Liver (tissue), 9 donors: ENCODE results near the gene CEMIP. TPM values are rescaled to one million over a fixed set of nuclear protein-coding genes. Genes with fewer than 3 reads are reported as not detected.

Source experiments
- DNase-seq: peaks from one replicate; pipeline ENCODE4 v3.0.0-alpha.2; 2017; ENCODE audit warnings: low spot score
- H3K27ac ChIP-seq, 2 donors: one replicate each; pipeline ENCODE4 v1.7.0; 2013; ENCODE audit warnings: inconsistent platforms in 2 of 2, low read length in 2 of 2, control low read depth in 1 of 2, low read depth in 1 of 2, mild to moderate bottlenecking in 1 of 2
- H3K27me3 ChIP-seq, 4 donors: one replicate each; pipeline versions ENCODE4 v1.6.1 to v1.7.0; 2013; ENCODE audit warnings: low read length in 3 of 4, inconsistent platforms in 1 of 4, mild to moderate bottlenecking in 1 of 4, moderate library complexity in 1 of 4; ENCODE audit not compliant: control insufficient read depth in 4 of 4, insufficient read depth in 4 of 4
- H3K36me3 ChIP-seq, 4 donors: one replicate each; pipeline versions ENCODE4 v1.6.1 to v1.7.0; 2013; ENCODE audit warnings: low read length in 3 of 4, mild to moderate bottlenecking in 3 of 4, low read depth in 1 of 4, moderate library complexity in 1 of 4; ENCODE audit not compliant: control insufficient read depth in 4 of 4, insufficient read depth in 3 of 4
- H3K4me1 ChIP-seq, 4 donors: one replicate each; pipeline versions ENCODE4 v1.6.1 to v1.7.0; 2013; ENCODE audit warnings: low read length in 3 of 4, mild to moderate bottlenecking in 3 of 4, moderate library complexity in 1 of 4; ENCODE audit not compliant: control insufficient read depth in 4 of 4, insufficient read depth in 4 of 4
- H3K4me3 ChIP-seq, 3 donors: one replicate each; pipeline versions ENCODE4 v1.6.1 to v1.7.0; 2013; ENCODE audit warnings: low read length in 3 of 3, control low read depth in 1 of 3, low read depth in 1 of 3, mild to moderate bottlenecking in 1 of 3
- H3K9ac ChIP-seq, 2 donors: one replicate each; pipeline ENCODE4 v1.7.0; 2013; ENCODE audit warnings: low read length in 2 of 2, mild to moderate bottlenecking in 2 of 2, moderate library complexity in 2 of 2, control low read depth in 1 of 2, low read depth in 1 of 2
- H3K9me3 ChIP-seq, 4 donors: one replicate each; pipeline versions ENCODE4 v1.6.1 to v1.7.0; 2013; ENCODE audit warnings: low read length in 3 of 4; ENCODE audit not compliant: control insufficient read depth in 4 of 4
- CTCF ChIP-seq: fragments of 150-350 bp; IDR thresholded peaks from 2 replicates; pipeline ENCODE4 v1.5.1; 2017; ENCODE audit warnings: improper control_type of control experiment, low read depth, low read length; ENCODE audit not compliant: missing input control
- EGR1 ChIP-seq, 2 donors: IDR thresholded peaks; 2 replicates each; pipeline ENCODE4 v1.6.1; 2016 to 2018; ENCODE audit warnings: antibody characterized with exemption in 2 of 2, low read depth in 2 of 2
- FOXA1 ChIP-seq: IDR thresholded peaks from 2 replicates; pipeline ENCODE4 v1.6.1; 2016; ENCODE audit warnings: antibody characterized with exemption
- FOXA2 ChIP-seq: IDR thresholded peaks from 2 replicates; pipeline ENCODE4 v1.6.1; 2016; ENCODE audit warnings: antibody characterized with exemption
- GABPA ChIP-seq, 2 donors: IDR thresholded peaks in 1 of 2; conservative IDR thresholded peaks in 1 of 2; 2 replicates each; pipeline ENCODE4 v1.6.1; 2016; ENCODE audit warnings: antibody characterized with exemption in 2 of 2, mild to moderate bottlenecking in 1 of 2, moderate library complexity in 1 of 2
- HNF4A ChIP-seq, 2 donors: conservative IDR thresholded peaks; 2 replicates each; pipeline ENCODE4 v1.6.1; 2016; ENCODE audit warnings: antibody characterized with exemption in 2 of 2, mild to moderate bottlenecking in 2 of 2
- HNF4G ChIP-seq: IDR thresholded peaks from 2 replicates; pipeline ENCODE4 v1.6.1; 2016; ENCODE audit warnings: antibody characterized with exemption
- JUND ChIP-seq, 2 donors: IDR thresholded peaks; 2 replicates each; pipeline ENCODE4 v1.6.1; 2016; ENCODE audit warnings: antibody characterized with exemption in 2 of 2
- MAX ChIP-seq: IDR thresholded peaks from 2 replicates; pipeline ENCODE4 v1.6.1; 2016; ENCODE audit warnings: antibody characterized with exemption
- NR2F2 ChIP-seq: IDR thresholded peaks from 2 replicates; pipeline ENCODE4 v1.6.1; 2016; ENCODE audit warnings: antibody characterized with exemption
- RAD21 ChIP-seq, 2 donors: IDR thresholded peaks; 2 replicates each; pipeline ENCODE4 v1.6.1; 2016; ENCODE audit warnings: antibody characterized with exemption in 2 of 2, mild to moderate bottlenecking in 2 of 2
- REST ChIP-seq: IDR thresholded peaks from 2 replicates; pipeline ENCODE4 v1.6.1; 2016; ENCODE audit warnings: antibody characterized with exemption, mild to moderate bottlenecking
- RXRA ChIP-seq, 2 donors: IDR thresholded peaks; 2 replicates each; pipeline ENCODE4 v1.6.1; 2017 to 2018; ENCODE audit warnings: antibody characterized with exemption in 2 of 2, mild to moderate bottlenecking in 1 of 2
- SP1 ChIP-seq: IDR thresholded peaks from 2 replicates; pipeline ENCODE4 v1.6.1; 2018; ENCODE audit warnings: antibody characterized with exemption, mild to moderate bottlenecking
- TAF1 ChIP-seq: conservative IDR thresholded peaks from 2 replicates; pipeline ENCODE4 v1.6.1; 2016; ENCODE audit warnings: antibody characterized with exemption, mild to moderate bottlenecking
- YY1 ChIP-seq: IDR thresholded peaks from 2 replicates; pipeline ENCODE4 v1.6.1; 2016; ENCODE audit warnings: antibody characterized with exemption, mild to moderate bottlenecking
- ZBTB33 ChIP-seq: IDR thresholded peaks from 2 replicates; pipeline ENCODE4 v1.6.1; 2016; ENCODE audit warnings: antibody characterized with exemption
- WGBS: extraction: QIAGEN DNeasy Blood & Tissue Kit; methylation state at CpG from one replicate; pipeline ENCODE4 v1.1.7; 2013; 5-methylcytosine and 5-hydroxymethylcytosine counted together
- polyA plus RNA-seq, 2 donors: library from polyadenylated mRNA; stranded (reverse) in 1 of 2; unstranded in 1 of 2; fragments of 200-250 nt in 1 of 2; fragments of >200 nt in 1 of 2; fragmentation: Nextera tagmentation in 1 of 2; extraction: Ambion mirVana in 1 of 2; gene quantifications; one replicate each; pipeline versions ENCODE4 v1.2.1 to v1.2.3, GENCODE V29; 2013 to 2015
- total RNA-seq, 2 donors: library from RNA; depleted of rRNA; stranded (reverse); fragments of >200 nt; gene quantifications; one replicate each; pipeline ENCODE4 v1.2.3, GENCODE V29; 2014
- TF ChIP-seq, protein P1 (sequence below): IDR thresholded peaks from 2 replicates; pipeline ENCODE4 v1.6.1; 2016; ENCODE audit warnings: antibody characterized with exemption
- donor health status: healthy.
- donor health status: healthy.
- donor health status: healthy.
- donor health status: healthy.
- donor health status: healthy.

Gene CEMIP
- total and polyA plus RNA-seq, 4 donors: under 0.01 to 0.89 (median 0.21) TPM

GRCh38 chr15:80915472-80915871 lies 136.3 kb downstream of the CEMIP start:
- peaks cover 0 to 2% (median 1%) of the 10 kb centered on the region in 4 donors for H3K36me3 ChIP-seq
- 85% methylated on average over 3 of the region's 3 CpGs for WGBS
- no peaks in the 10 kb centered on the region for H3K9me3 ChIP-seq
- H3K9ac ChIP-seq: no peak overlapping the region
- no peak overlapping the region for H3K27ac ChIP-seq
- no peaks in the 10 kb centered on the region for H3K27me3 ChIP-seq
- H3K4me1 ChIP-seq: no peaks in the 10 kb centered on the region
- no peak overlapping the region for H3K4me3 ChIP-seq
- no peak for DNase-seq
- TF ChIP-seq, protein P1, sequence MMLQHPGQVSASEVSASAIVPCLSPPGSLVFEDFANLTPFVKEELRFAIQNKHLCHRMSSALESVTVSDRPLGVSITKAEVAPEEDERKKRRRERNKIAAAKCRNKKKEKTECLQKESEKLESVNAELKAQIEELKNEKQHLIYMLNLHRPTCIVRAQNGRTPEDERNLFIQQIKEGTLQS: no peak
- TF ChIP-seq TAF1: no peak
- TF ChIP-seq JUND (IDR thresholded peaks at IDR 0.05): no peak
- TF ChIP-seq REST: no peak
- no peak for TF ChIP-seq YY1
- no peak for TF ChIP-seq EGR1 (IDR thresholded peaks at IDR 0.05; ENCODE audit: low read depth in 2 of 2)
- no peak for TF ChIP-seq FOXA1

GRCh38 chr15:80916056-80916455 lies 136.9 kb downstream of the CEMIP start:
- no peak overlapping the region for H3K27ac ChIP-seq
- no peaks in the 10 kb centered on the region for H3K4me1 ChIP-seq
- H3K4me3 ChIP-seq: no peak overlapping the region
- H3K9ac ChIP-seq: no peak overlapping the region
- no peaks in the 10 kb centered on the region for H3K27me3 ChIP-seq
- no peaks in the 10 kb centered on the region for H3K9me3 ChIP-seq
- H3K36me3 ChIP-seq: no peaks in the 10 kb centered on the region
- no peak for DNase-seq
- WGBS: 70% methylated on average over 7 of the region's 7 CpGs
- TF ChIP-seq TAF1 (no peak), YY1 (no peak), HNF4A (conservative IDR thresholded peaks at IDR 0.05) (no peak), GABPA (IDR thresholded peaks at IDR 0.05 in 1 of 2, conservative IDR thresholded peaks at IDR 0.05 in 1 of 2) (no peak), CTCF (no peak), JUND (IDR thresholded peaks at IDR 0.05) (no peak), REST (no peak), SP1 (no peak), ZBTB33 (no peak), NR2F2 (no peak), RXRA (IDR thresholded peaks at IDR 0.05) (no peak), RAD21 (IDR thresholded peaks at IDR 0.05) (no peak), FOXA1 (no peak), FOXA2 (no peak), EGR1 (IDR thresholded peaks at IDR 0.05; ENCODE audit: low read depth in 2 of 2) (no peak), MAX (no peak), HNF4G (no peak)
- TF ChIP-seq, protein P1: no peak
